GM06990 (cell line): ENCODE results near the gene TACR1.

Experiments
- DNase-seq: peaks from one replicate; pipeline ENCODE4 v3.0.0-alpha.2; 2011; ENCODE audit not compliant: insufficient read length; ENCODE audit errors: extremely low read depth
- H3K27me3 ChIP-seq: replicated peaks from 2 replicates; pipeline ENCODE4 v1.6.0; 2011; ENCODE audit warnings: low read length; ENCODE audit not compliant: control insufficient read depth, insufficient read depth
- H3K36me3 ChIP-seq: 2 replicates; pipeline ENCODE4 v1.5.1; 2011; ENCODE audit warnings: low read length; ENCODE audit not compliant: control insufficient read depth, insufficient read depth
- H3K4me3 ChIP-seq: replicated peaks from 2 replicates; pipeline ENCODE4 v1.5.1; 2011; ENCODE audit warnings: low read depth, mild to moderate bottlenecking, control low read depth, low read length
- CTCF ChIP-seq: IDR thresholded peaks from 2 replicates; pipeline ENCODE4 v1.5.1; 2011; ENCODE audit warnings: low read length, control low read depth, mild to moderate bottlenecking, inconsistent platforms; ENCODE audit not compliant: insufficient read depth, poor library complexity, severe bottlenecking

Gene TACR1

GRCh38 chr2:75098856-75099255 is 100.5 kb downstream of the TACR1 start:
- H3K27me3 ChIP-seq: no peaks in the 10 kb centered on the region
- H3K4me3 ChIP-seq: no peak overlapping the region
- peak; percentile 59 for TF ChIP-seq CTCF
- DNase-seq: no peak
- H3K36me3 ChIP-seq: no peaks in the 10 kb centered on the region

GRCh38 chr2:75097831-75098230 is 101.5 kb downstream of the TACR1 start:
- Histone ChIP-seq H3K27me3 (no peaks in the 10 kb centered on the region), H3K36me3 (no peaks in the 10 kb centered on the region), H3K4me3 (no peak overlapping the region)
- TF ChIP-seq CTCF: no peak
- DNase-seq: no peak

- H3K36me3 ChIP-seq: no peaks in the 10 kb centered on the region
- no peak for TF ChIP-seq CTCF
- no peaks in the 10 kb centered on the region for H3K27me3 ChIP-seq
- H3K4me3 ChIP-seq: no peak overlapping the region
- DNase-seq: no peak
Observed at GRCh38 chr2:75094405-75094804, 104.9 kb downstream of the TACR1 start.

- TF ChIP-seq CTCF: no peak
Observed at GRCh38 chr2:75090770-75091515, 108.4 kb downstream of the TACR1 start.

GRCh38 chr2:75089471-75089870 is 109.8 kb downstream of the TACR1 start:
- no peak for DNase-seq
- H3K27me3 ChIP-seq: no peaks in the 10 kb centered on the region
- no peak overlapping the region for H3K4me3 ChIP-seq
- no peaks in the 10 kb centered on the region for H3K36me3 ChIP-seq
- TF ChIP-seq CTCF: no peak

More at GRCh38 chr2:75090770-75091515, 108.4 kb downstream of the TACR1 start:
- H3K36me3 ChIP-seq: no peaks in the 10 kb centered on the region
- no peak overlapping the region for H3K4me3 ChIP-seq
- no peaks in the 10 kb centered on the region for H3K27me3 ChIP-seq
- no peak for DNase-seq
